ENCODE data around the gene CSNK1E. TPM values are rescaled to one million over a fixed set of nuclear protein-coding genes. Genes with fewer than 3 reads are reported as not detected.

The CSNK1E gene
- total and polyA plus RNA-seq, 10 of the 15 experiments (the other 5 are each of a cell fraction or from before 2014, with no cell fraction given), result 5.9 to 107 (median 64.9) TPM

DNA sequence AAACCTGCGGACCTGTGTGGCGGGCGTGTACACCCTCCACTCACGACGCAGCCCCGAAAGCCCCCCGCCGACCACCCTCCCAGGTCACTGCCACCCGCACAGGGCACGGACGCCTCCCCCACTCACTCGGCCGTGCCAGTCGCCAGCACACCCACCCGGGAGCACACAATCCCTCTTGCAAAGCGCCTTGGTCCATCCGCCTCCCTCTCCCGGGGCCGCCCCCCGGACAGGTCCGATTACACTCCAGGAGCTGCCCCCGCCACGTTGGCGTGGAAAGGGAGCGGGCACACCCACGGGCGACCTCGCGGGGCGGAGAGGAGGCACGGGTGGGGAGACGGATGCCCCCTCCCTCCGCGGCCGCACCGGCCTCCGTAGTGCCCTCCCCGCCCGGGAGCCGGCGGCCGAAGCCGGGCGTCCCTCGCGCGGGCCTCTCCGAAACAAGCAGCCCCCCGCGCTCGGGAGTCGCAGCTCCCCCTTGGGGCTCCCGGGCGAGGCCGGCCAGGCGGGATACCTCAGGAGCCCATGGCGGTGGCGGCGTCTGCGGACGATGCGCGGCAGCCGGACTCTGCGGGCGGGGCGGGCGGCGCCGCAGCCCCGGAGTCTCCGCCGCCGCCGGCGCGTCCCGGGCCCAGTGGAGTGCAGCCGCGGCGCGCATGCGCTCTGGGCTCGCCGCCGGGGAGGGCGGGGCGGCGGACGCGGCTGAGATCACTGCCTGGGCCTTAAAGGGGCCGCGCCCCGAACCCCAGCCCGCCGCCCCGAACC lies 44.7 kb downstream of the CSNK1E start, which contains the start of gene TMEM184B:
TSS of gene TMEM184B (minus strand) at position 638 of the 762 bp plus-strand sequence. CDS start 25,049 bp downstream, outside the sequence.
- no peak for DNase-seq (ENCODE audit: low read depth, low spot score)
- POLR2A ChIA-PET, result interaction anchor here (1.1 kb wide), 1 partner anchor 12 kb away, joined by 3 read pairs; no protein-coding TSS in a partner anchor
- FAIRE-seq, result no peak
- Histone ChIP-seq H4K20me1 (ENCODE audit: control insufficient read depth, insufficient read depth) (no peaks in the 10 kb centered on the region), H3K27me3 (replicated peaks in 1 of 2; ENCODE audit: control insufficient read depth in 2 of 2, insufficient read depth in 2 of 2, low read length in 1 of 2) (no peaks in the 10 kb centered on the region), H3K36me3 (ENCODE audit: control insufficient read depth in 2 of 2, insufficient read depth in 2 of 2, low read length in 1 of 2) (no peaks in the 10 kb centered on the region; a peak in 1 of 4 replicates), H3K9ac (ENCODE audit: control insufficient read depth, insufficient read depth, low read length) (peak within 1 kb of the TSS; percentile 88), H3K27ac (ENCODE audit: control insufficient read depth, insufficient read depth) (peak within 1 kb of the TSS; percentile 78), H2AFZ (ENCODE audit: control insufficient read depth, low read depth, low read length) (peak within 1 kb of the TSS; percentile 99), H3K4me2 (ENCODE audit: control insufficient read depth, insufficient read depth) (peak within 1 kb of the TSS; percentile 99), H3K9me3 (replicated peaks; ENCODE audit: control insufficient read depth, insufficient read depth, low read length) (no peaks in the 10 kb centered on the region), H3K4me1 (ENCODE audit: control insufficient read depth, insufficient read depth, low read length) (peaks cover 22% of the 10 kb centered on the region), H3K79me2 (ENCODE audit: control insufficient read depth, insufficient read depth, low read length) (peaks cover 10% of the 10 kb centered on the region), H3K4me3 (peak within 1 kb of the TSS; percentile 90)
- CTCF ChIA-PET, result interaction anchor here (1.0 to 4.2 kb wide), 2 partner anchors 11 to 17 kb away, joined by 3 to 26 read pairs; no protein-coding TSS in a partner anchor
- no TSS peak for BruUV-seq (replicated peaks)
- ATAC-seq, result peak; percentile 95
- RAD21 ChIA-PET (ENCODE audit: unreplicated experiment), result interaction anchor here (0.6 to 1.2 kb wide), 4 partner anchors 10 to 91 kb away, joined by 3 read pairs; partner anchors contain the start of gene PLA2G6
- SMC1A ChIA-PET (ENCODE audit: uncharacterized antibody, unreplicated experiment), result interaction anchor here (1.1 kb wide), 1 partner anchor 33 kb away, joined by 3 read pairs; no protein-coding TSS in a partner anchor
- 2% methylated on average over 67 of the region's 97 CpGs for WGBS (ENCODE audit: insufficient coverage, insufficient replicate concordance, low lambda C conversion rate, missing lambda C conversion rate)
- intact Hi-C loops (cut with micrococcal nuclease; ENCODE audit: unreplicated experiment), result no loop called here
- in situ Hi-C loops (cut with MboI), result no loop called here
- TF ChIP-seq BHLHE40 (IDR thresholded peaks at IDR 0.05; ENCODE audit: borderline replicate concordance in 1 of 2, low read depth in 2 of 2, low read length in 1 of 2) (peak in 1 of 2 experiments; percentile 54; a peak in 2 of 4 replicates), ZNF687 (IDR thresholded peaks at IDR 0.05) (peak; percentile 63; the same call in 1 of the 2 replicates), IKZF1 (conservative IDR thresholded peaks at IDR 0.05) (peak; percentile 81), CREM (IDR thresholded peaks at IDR 0.05; ENCODE audit: low read depth) (no peak), BACH1 (IDR thresholded peaks at IDR 0.05; ENCODE audit: borderline replicate concordance) (peak; percentile 71; the same call in 1 of the 2 replicates), MXI1 (IDR thresholded peaks at IDR 0.05; ENCODE audit: low read depth, low read length) (peak; percentile 25; the same call in 1 of the 2 replicates), ZSCAN29 (IDR thresholded peaks at IDR 0.05) (peak; percentile 34; the same call in 1 of the 2 replicates), E2F8 (IDR thresholded peaks at IDR 0.05; ENCODE audit: low read depth, partially characterized antibody) (no peak), POU2F2 (IDR thresholded peaks at IDR 0.05; ENCODE audit: borderline replicate concordance, low read depth, low read length) (no peak), DPF2 (IDR thresholded peaks at IDR 0.05) (peak; percentile 76), GATAD2B (conservative IDR thresholded peaks at IDR 0.05; ENCODE audit: low read depth) (peak; percentile 94), POLR2A (IDR thresholded peaks at IDR 0.05; ENCODE audit: low read depth, low read length) (peak; percentile 75), EP300 (IDR thresholded peaks at IDR 0.05; ENCODE audit: borderline replicate concordance in 1 of 2, control insufficient read depth in 1 of 2, low read depth in 2 of 2, low read length in 2 of 2) (no peak)
- TF ChIP-seq, protein P1, sequence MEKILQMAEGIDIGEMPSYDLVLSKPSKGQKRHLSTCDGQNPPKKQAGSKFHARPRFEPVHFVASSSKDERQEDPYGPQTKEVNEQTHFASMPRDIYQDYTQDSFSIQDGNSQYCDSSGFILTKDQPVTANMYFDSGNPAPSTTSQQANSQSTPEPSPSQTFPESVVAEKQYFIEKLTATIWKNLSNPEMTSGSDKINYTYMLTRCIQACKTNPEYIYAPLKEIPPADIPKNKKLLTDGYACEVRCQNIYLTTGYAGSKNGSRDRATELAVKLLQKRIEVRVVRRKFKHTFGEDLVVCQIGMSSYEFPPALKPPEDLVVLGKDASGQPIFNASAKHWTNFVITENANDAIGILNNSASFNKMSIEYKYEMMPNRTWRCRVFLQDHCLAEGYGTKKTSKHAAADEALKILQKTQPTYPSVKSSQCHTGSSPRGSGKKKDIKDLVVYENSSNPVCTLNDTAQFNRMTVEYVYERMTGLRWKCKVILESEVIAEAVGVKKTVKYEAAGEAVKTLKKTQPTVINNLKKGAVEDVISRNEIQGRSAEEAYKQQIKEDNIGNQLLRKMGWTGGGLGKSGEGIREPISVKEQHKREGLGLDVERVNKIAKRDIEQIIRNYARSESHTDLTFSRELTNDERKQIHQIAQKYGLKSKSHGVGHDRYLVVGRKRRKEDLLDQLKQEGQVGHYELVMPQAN (conservative IDR thresholded peaks at IDR 0.05), result peak; percentile 85
